GM18873 (cell line): Measurements from ENCODE around the gene HEATR1.
"Not testable (repeated sequence)": the region's sequence is repeated elsewhere in the genome, so short reads cannot be mapped to it uniquely, and the experiment has no call there.

Source experiments
- ATAC-seq: cut with Tn5 transposase; IDR thresholded peaks from one replicate; pipeline ENCODE4 v1.9.1; 2021; ENCODE audit warnings: mild to moderate bottlenecking, moderate library complexity, moderate number of reproducible peaks; ENCODE audit not compliant: unreplicated experiment, low FRiP score

HEATR1 gene

GRCh38 chr1:236514703-236515442 lies 89.4 kb downstream of the HEATR1 start:
- no peak for ATAC-seq

GRCh38 chr1:236511735-236512418 lies 92.4 kb downstream of the HEATR1 start:
- ATAC-seq, result no peak

GRCh38 chr1:236509647-236510401 lies 94.5 kb downstream of the HEATR1 start:
- ATAC-seq, result no peak

GRCh38 chr1:236509203-236509602 lies 95.1 kb downstream of the HEATR1 start:
- ATAC-seq, result no peak

GRCh38 chr1:236508593-236509027 lies 95.7 kb downstream of the HEATR1 start:
- no peak for ATAC-seq

- no peak for ATAC-seq
Observed at GRCh38 chr1:236507022-236507700, 97.2 kb downstream of the HEATR1 start.

- ATAC-seq, result not testable (repeated sequence)
Observed at GRCh38 chr1:236504338-236504737, 100.0 kb downstream of the HEATR1 start.

- ATAC-seq, result no peak
Observed at GRCh38 chr1:236502972-236503639, 101.2 kb downstream of the HEATR1 start.

GRCh38 chr1:236502579-236502971 lies 101.7 kb downstream of the HEATR1 start:
- ATAC-seq, result no peak

GRCh38 chr1:236501093-236501492 lies 103.2 kb downstream of the HEATR1 start:
- no peak for ATAC-seq
